ENCODE measurements around the gene BARX1. TPM values are rescaled to one million over a fixed set of nuclear protein-coding genes. Genes with fewer than 3 reads are reported as not detected.

BARX1 gene
- total and polyA plus RNA-seq, 10 of the 15 experiments (the other 5 are each of a cell fraction or from before 2014, with no cell fraction given) = not detected

DNA sequence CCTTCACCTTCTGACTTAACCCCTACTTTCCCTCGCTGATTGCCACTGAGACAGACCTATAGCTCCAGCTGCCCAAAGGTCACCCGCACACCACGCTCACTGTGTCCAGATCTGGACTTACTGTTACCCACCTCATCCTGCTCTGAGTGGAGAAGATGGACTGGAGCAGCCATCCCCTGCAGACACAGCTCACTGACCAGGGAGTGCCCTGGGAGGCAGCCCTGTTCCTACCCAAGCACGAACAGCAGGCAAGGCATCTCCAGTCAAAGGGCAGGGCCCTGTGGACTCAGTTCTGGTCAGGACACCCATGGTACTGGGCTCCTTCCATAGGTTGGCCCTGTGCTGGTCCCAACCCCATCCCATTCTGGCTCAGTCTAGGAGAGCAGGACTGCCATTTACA, 9.5 kb upstream of the BARX1 start:
- WGBS (ENCODE audit: insufficient coverage, insufficient replicate concordance, low lambda C conversion rate, missing lambda C conversion rate) = 54% methylated on average over 4 of the region's 4 CpGs
- SMC1A ChIA-PET (ENCODE audit: uncharacterized antibody, unreplicated experiment) = interaction anchor here (1.6 kb wide), 1 partner anchor 283 kb away, joined by 5 read pairs; no protein-coding TSS in a partner anchor

More for the DNA sequence above, 9.5 kb upstream of the BARX1 start:
- in situ Hi-C loops (cut with MboI) (loop anchor here (5.0 to 10.0 kb wide), 2 partner anchors 282 to 800 kb away; no protein-coding TSS in a partner anchor), intact Hi-C loops (cut with micrococcal nuclease; ENCODE audit: unreplicated experiment) (loop anchor here (5.0 kb wide), 1 partner anchor 857 kb away; no protein-coding TSS in a partner anchor)
- H4K20me1 ChIP-seq (ENCODE audit: control insufficient read depth, insufficient read depth) = no peaks in the 10 kb centered on the region
- CTCF ChIA-PET = interaction anchor here (1.4 to 3.9 kb wide), 4 partner anchors 20 to 284 kb away, joined by 3 to 36 read pairs (median 5); no protein-coding TSS in a partner anchor
- BruUV-seq (replicated peaks) = no TSS peak
- DNase-seq (ENCODE audit: low read depth, low spot score) (no peak), ATAC-seq (no peak), FAIRE-seq (no peak)
- RAD21 ChIA-PET (ENCODE audit: unreplicated experiment) = no interaction called here
- no peaks in the 10 kb centered on the region for H3K4me1 ChIP-seq (ENCODE audit: control insufficient read depth, insufficient read depth, low read length)
- no peak overlapping the region for H2AFZ ChIP-seq (ENCODE audit: control insufficient read depth, low read depth, low read length)
- TF ChIP-seq MTA2 (IDR thresholded peaks at IDR 0.05; ENCODE audit: low read depth) (no peak), IRF3 (IDR thresholded peaks at IDR 0.05) (no peak), EED (IDR thresholded peaks at IDR 0.05; ENCODE audit: low read depth) (no peak), POLR2A (IDR thresholded peaks at IDR 0.05; ENCODE audit: low read depth, low read length) (no peak), YY1 (IDR thresholded peaks at IDR 0.05; ENCODE audit: low read depth, low read length) (no peak), RAD21 (IDR thresholded peaks at IDR 0.05; ENCODE audit: insufficient read depth, low read depth, low read length) (no peak), MTA3 (IDR thresholded peaks at IDR 0.05; ENCODE audit: borderline replicate concordance, low read length) (no peak), POLR2AphosphoS2 (IDR thresholded peaks at IDR 0.05; ENCODE audit: low read depth, low read length) (no peak), STAT1 (conservative IDR thresholded peaks at IDR 0.05) (no peak), KLF5 (IDR thresholded peaks at IDR 0.05; ENCODE audit: partially characterized antibody) (no peak), POLR2AphosphoS5 (IDR thresholded peaks at IDR 0.05; ENCODE audit: low read length) (no peak), YBX1 (IDR thresholded peaks at IDR 0.05) (no peak), SMAD5 (IDR thresholded peaks at IDR 0.05; ENCODE audit: low read depth) (no peak), CBFB (IDR thresholded peaks at IDR 0.05; ENCODE audit: low read depth) (no peak)
- TF ChIP-seq, protein P1, sequence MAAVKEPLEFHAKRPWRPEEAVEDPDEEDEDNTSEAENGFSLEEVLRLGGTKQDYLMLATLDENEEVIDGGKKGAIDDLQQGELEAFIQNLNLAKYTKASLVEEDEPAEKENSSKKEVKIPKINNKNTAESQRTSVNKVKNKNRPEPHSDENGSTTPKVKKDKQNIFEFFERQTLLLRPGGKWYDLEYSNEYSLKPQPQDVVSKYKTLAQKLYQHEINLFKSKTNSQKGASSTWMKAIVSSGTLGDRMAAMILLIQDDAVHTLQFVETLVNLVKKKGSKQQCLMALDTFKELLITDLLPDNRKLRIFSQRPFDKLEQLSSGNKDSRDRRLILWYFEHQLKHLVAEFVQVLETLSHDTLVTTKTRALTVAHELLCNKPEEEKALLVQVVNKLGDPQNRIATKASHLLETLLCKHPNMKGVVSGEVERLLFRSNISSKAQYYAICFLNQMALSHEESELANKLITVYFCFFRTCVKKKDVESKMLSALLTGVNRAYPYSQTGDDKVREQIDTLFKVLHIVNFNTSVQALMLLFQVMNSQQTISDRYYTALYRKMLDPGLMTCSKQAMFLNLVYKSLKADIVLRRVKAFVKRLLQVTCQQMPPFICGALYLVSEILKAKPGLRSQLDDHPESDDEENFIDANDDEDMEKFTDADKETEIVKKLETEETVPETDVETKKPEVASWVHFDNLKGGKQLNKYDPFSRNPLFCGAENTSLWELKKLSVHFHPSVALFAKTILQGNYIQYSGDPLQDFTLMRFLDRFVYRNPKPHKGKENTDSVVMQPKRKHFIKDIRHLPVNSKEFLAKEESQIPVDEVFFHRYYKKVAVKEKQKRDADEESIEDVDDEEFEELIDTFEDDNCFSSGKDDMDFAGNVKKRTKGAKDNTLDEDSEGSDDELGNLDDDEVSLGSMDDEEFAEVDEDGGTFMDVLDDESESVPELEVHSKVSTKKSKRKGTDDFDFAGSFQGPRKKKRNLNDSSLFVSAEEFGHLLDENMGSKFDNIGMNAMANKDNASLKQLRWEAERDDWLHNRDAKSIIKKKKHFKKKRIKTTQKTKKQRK (IDR thresholded peaks at IDR 0.05; ENCODE audit: low read depth, low read length) = no peak
- H3K9ac ChIP-seq (ENCODE audit: control insufficient read depth, insufficient read depth, low read length) = no peak overlapping the region
- peaks cover 6 to 11% of the 10 kb centered on the region in 2 experiments for H3K27me3 ChIP-seq (replicated peaks in 1 of 2; ENCODE audit: control insufficient read depth in 2 of 2, insufficient read depth in 2 of 2, low read length in 1 of 2)
- POLR2A ChIA-PET = no interaction called here
- H3K27ac ChIP-seq (ENCODE audit: control insufficient read depth, insufficient read depth) = no peak overlapping the region
- H3K9me3 ChIP-seq (replicated peaks; ENCODE audit: control insufficient read depth, insufficient read depth, low read length) = no peaks in the 10 kb centered on the region
- H3K4me2 ChIP-seq (ENCODE audit: control insufficient read depth, insufficient read depth) = no peak overlapping the region
- H3K36me3 ChIP-seq (ENCODE audit: control insufficient read depth in 2 of 2, insufficient read depth in 2 of 2, low read length in 1 of 2) = no peaks in the 10 kb centered on the region
- no peaks in the 10 kb centered on the region for H3K79me2 ChIP-seq (ENCODE audit: control insufficient read depth, insufficient read depth, low read length)
- no peak overlapping the region for H3K4me3 ChIP-seq
